NCI-H345 (cell line): Measurements from ENCODE around the gene HYAL1.

ENCODE experiments used
- DNase-seq: peaks from one replicate; lab custom pipeline; 2025; lab: John Stamatoyannopoulos, UW

Gene HYAL1

DNA sequence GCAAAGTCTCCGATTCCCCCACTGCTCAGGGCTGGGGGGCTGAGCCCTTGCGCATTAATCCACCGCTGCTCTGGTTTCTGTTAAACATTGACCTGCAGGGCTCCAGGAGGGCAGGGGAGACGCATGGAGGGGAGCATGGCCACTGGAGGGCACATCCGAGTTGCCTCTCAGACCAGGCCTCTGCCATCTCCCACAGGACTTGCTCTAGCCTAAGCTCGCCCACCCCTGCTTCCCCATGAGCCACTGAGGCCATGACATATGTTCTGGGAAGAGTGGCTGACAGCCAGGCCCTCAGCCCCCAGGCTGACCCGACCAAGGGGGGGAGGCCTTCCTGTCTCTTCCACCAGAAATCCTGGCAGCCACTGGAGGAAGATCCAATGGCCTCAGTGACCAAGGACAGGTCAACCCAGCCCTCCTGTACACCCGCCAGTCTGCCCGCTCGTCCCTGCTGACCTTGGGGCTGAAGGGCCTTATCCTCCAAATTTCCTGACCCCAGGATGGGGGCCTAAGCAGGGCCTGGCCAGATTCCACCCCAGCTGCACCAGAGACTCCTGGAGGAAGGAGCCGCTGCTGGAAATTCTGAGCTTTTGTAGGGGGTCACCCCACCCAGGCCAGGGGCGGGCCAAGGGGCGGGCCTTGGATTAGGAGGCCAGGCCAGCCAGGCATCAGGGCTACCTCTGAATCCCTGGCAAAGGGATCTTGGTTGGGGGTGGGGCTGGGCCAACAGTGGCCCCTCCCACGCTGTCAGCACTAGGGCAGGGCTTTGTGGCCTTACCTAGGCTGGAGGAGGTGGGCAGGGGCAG lies at the start of gene HYAL1:
HYAL1 (minus strand) TSS at position 562 of the 803 bp plus-strand sequence. CDS start 618 bp downstream, outside the sequence.
- DNase-seq = no peak

DNA sequence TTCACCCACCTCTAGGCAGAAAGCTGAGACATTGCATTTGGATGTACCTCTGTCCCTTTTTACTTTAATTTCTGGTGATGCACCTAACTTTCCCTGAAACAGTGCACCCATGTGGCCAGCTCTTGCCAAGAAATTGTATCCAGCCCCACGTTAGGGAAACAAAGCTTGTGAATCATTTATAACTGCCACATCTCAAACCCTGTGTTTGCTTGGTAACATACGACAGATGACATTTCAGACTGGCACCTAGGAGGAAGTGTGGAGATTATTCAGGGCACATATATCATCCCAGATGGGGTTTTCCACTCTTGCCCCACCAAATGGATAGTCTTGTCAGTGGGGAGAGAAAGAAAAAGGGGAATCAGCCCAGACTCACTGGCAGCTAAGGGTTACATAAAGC lies 49.4 kb upstream of the HYAL1 start:
- DNase-seq = no peak

DNA sequence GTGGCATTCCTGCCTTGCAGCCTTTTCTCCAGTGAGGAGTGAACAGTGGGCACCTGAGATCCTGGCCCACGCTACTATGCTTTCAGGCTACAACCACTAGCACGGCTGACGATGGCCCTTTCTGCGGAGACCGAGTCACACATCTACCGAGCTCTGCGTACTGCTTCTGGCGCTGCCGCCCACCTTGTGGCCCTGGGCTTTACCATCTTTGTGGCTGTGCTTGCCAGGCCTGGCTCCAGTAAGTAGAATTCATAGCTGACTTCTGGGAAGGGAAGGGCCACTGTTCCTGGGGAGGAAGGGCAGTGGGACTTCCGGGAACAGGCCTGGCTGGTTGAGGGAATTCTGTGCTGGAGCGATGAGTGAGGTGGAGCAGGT lies 47.9 kb upstream of the HYAL1 start:
- peak; percentile 23 for DNase-seq

GRCh38 chr3:50350527-50351322 lies 47.4 kb upstream of the HYAL1 start, which contains the start of the genes CYB561D2 and NPRL2:
Gene CYB561D2, plus strand, starts transcription at chr3:50350862. Its CDS starts 572 bp downstream, at chr3:50351434.
Gene NPRL2, minus strand, starts transcription at chr3:50350775. Its CDS starts 123 bp downstream, at chr3:50350652.
- peak; percentile 92 for DNase-seq

DNA sequence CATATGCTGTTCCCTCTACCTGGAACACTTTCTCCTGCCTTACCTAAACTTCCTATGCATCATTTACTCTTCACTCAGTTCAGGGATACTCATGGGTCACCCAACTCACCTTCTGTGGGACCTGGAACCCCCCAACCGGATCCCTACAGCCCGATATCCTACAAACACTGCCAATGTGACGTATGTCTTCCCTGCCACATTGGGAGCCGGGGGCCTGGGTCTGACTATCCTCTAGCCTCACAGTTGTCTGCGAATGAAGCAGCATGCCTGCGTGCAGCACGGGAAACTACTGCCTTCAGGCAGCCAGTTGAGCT lies 46.8 kb upstream of the HYAL1 start:
- DNase-seq = no peak

DNA sequence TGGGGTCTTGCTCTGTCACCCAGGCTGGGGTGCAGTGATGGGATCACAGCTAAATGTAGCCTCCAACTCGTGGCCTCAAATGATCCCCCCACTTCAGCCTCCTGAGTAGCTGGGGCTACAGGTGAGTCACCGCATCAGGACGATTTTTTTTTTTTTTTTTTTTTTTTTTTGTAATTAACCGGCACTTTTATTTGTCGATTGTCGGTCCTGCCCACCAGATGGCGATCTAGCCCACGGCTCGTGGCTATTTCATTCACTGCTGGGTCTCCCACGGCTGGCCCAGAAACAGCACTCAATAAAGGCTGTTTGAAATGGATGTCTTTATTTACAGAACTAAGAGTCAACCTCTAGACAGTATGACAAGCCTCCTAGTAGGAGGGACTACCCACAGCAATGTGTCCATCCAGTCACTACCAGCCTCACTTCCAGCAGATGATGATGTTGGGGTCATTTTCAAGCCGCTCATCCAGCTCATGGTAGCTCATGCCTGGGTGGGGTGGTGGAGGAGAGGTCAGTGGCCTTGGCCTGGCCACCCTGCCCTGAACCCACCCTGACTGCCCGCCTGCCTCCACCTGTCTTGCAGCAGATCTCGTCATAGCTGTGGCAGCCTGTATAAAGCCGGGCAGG lies 43.9 kb upstream of the HYAL1 start:
- DNase-seq = peak; percentile 50

DNA sequence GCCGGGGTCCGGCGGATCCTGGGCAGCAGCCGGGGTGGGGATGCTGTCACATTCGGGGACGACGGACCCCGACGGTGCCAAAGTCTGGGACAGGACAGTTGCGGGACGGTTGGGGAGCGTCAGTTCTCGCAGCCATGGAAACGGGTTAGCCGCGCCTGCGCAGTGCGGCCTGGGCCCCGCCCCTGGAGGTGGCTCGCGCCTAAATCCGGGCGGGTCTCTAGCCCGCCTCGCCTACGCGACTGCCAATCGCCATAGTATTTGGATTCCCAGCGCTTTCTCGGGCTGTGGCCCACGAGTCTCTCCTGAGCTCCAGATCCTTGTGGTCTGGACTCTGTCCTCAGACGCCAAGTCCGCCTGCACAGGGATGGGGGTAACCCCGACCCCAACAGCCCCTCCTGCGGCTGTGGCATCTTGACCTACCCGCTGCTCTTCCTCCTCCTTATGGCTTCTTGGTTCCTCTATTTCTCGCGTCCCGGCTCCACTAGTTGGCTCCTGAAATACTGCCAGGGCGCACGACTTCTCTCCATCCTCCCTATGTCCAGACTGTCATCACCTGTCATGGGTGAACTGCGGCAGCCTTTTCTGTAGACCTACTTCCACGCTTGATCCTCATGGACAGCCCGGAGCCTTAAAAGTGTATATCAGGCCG lies 42.3 kb upstream of the HYAL1 start, which contains the start of gene ZMYND10:
ZMYND10 (minus strand) TSS at position 147 of the 649 bp plus-strand sequence. CDS start 153 bp downstream, outside the sequence.
- peak; percentile 66 for DNase-seq

GRCh38 chr3:50345008-50345407 lies 41.6 kb upstream of the HYAL1 start:
- DNase-seq = no peak

DNA sequence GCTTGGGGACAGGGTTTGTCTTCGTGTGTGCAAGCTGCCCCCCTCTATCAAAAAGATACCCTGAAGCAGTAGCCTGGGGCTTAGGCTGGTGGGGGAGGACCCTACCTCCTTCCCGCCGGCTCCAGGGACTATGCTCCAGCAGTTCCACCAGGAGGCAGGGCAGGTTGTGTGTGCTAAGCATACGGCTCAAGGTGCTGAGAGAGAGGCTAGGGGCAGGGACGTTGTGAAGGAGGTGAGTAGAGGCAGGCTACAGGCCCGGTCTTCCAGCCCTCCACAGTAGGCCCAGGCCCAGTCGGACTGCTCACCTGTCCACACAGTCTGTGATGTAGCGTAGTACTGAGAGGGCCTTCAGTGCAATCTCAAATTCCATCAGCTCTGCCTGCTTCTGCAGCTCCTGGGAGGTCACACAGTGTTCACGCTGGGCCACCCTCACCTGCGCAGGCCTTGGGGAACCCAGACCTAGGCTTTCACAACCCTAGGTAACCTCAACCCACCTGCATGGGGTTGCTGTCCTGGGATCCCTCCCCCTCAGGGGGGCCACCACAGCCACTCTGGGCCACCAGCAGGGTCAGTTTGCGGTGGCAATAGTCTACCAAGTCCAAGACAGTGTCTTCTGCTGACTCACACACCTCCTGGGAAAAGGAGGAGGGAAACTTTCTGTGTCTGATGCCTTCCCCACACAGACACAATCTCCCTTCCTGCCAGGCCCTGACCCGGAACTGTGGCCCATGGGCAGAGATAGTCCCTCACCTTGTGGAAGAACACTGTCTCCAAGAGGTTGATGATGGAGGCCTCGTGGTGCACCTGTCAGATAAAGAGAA lies 39.6 kb upstream of the HYAL1 start:
- DNase-seq = no peak

DNA sequence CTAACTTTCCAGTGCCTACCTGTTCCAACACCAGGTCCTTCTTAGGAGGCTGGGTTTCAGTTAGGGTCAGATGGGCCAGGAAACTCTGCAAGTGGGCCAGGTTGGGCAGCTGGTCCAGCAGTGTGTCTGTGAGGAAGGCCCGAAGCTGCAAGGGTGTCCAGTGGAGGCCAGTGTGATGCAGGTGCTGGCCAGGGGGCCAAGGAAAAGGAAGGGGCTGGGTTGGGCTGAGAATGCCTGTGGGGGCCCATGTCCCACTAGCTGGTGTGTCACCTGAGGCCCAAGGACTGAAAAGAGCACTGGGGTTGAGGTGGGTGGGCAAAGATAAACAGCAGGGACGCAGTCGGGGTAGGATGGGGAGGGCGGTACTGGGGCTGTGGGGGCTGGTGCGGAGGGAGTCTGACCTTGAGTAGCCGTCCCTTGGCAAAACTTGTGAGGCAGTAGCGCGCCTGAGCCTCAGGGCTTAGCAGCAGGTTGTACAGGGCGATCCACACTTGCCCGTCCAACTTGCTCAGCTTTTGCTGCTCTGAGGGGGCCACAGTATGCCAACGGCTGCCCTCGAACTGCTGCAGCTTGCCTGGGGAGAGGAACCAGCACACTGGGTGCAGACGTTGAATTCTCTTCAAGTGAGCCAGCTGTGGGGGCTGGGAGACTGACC lies 38.7 kb upstream of the HYAL1 start:
- DNase-seq = no peak

DNA sequence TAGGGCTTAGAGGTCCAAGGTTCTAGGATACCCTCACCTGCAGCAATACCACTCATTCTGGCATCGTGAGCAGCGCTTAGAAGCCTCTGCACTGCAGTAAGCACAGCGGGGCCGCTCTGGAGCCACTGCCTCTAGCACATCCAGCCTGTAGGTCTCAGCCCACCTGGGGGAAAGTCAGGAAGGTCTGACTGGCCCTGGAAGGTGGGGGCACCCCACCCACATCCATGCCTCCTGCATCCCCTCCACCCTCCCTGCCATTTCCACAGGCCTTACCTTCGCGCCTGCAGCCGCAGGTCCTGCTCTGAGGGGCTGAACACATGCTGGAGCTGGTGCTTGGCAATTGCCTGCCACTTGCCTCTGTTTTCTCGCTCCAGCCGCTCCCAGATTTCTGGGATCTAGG lies 38.2 kb upstream of the HYAL1 start:
- DNase-seq = no peak

DNA sequence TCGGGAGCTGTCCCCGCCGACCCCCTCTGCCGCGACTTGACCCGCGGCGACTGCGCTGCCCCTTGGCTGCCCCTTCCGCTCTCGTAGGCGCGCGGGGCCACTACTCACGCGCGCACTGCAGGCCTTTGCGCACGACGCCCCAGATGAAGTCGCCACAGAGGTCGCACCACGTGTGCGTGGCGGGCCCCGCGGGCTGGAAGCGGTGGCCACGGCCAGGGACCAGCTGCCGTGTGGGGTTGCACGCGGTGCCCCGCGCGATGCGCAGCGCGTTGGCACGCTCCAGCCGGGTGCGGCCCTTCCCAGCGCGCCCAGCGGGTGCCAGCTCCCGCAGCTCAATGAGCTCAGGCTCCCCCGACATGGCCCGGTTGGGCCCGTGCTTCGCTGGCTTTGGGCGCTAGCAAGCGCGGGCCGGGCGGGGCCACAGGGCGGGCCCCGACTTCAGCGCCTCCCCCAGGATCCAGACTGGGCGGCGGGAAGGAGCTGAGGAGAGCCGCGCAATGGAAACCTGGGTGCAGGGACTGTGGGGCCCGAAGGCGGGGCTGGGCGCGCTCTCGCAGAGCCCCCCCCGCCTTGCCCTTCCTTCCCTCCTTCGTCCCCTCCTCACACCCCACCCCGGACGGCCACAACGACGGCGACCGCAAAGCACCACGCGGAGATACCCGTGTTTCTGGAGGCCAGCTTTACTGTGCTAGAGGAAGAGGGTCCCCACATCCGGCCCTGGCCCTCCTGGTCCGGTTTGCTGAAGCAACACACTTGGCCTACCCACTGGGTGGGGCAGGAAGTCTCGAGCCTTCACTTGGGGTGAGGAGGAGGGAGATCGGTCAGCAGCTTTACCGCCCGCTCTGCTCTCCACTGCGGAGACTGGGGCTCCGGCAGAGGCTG lies 37.3 kb upstream of the HYAL1 start, which contains the start of gene RASSF1:
RASSF1 (minus strand) TSS at position 389 of the 882 bp plus-strand sequence; CDS start at position 358, 31 bp downstream.
- no peak for DNase-seq

DNA sequence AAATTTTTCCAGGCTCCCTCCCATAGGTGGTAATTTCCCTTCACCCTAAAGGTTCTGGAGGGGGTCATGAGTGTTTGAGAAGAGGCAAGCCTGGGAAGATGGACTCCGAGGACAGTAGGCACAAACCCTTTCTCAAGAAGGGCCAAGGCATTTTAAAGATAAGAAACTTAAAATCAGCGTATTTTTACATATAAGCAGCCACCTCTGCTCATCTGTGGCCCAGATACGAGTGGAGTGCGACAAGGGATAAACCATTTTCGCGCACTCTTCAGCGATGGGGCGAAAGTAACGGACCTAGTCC lies 36.7 kb upstream of the HYAL1 start:
- no peak for DNase-seq

DNA sequence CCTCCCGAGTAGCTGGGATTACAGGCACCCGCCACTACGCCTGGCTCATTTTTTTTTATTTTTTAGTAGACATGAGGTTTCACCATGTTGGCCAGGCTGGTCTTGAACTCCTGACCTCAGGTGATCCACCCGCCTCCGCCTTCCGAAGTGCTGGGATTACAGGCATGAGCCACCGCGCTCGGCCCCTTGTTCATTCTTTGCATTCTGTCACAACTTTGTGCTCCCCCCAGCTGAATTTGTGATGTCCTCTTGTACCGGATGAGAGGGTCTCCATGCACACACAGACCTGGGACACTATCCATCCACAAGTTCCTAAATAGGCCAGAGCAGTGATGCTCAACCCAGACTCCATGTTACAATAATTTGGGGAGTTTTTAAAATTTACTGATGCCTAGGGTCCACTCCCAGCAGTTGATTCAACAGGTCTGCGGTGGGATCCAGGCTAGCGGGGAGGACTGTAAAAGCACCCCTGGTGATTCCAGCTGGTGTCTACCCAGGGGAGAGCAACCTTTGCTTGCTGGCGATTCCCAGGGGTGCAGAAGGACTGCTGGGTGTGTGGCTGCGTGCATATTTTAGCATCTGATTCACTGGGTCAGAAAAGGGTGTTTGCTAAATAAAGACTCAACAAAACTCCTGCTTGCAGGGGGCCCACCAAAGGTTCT lies 36.2 kb upstream of the HYAL1 start:
- no peak for DNase-seq

DNA sequence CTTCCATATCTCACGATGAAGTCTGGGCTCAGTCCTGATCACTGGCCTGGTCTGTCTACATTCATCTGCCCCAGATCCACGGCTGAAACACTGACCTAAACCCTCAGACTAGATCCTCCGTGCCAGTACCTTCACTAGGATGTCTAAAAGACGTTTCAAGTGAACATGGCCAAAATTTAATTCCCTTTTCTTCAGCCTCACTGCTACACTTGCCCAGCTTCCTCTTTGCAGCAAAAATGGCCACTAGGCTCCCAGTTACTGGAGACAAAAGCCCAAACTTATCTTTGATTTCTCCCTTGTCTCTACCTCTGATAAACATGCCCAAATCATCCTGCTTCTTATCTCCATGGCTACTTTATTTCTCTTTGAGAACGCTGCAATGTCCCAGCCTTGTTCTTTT lies 35.6 kb upstream of the HYAL1 start:
- no peak for DNase-seq

GRCh38 chr3:50337175-50337861 lies 33.9 kb upstream of the HYAL1 start:
- DNase-seq = peak; percentile 97

DNA sequence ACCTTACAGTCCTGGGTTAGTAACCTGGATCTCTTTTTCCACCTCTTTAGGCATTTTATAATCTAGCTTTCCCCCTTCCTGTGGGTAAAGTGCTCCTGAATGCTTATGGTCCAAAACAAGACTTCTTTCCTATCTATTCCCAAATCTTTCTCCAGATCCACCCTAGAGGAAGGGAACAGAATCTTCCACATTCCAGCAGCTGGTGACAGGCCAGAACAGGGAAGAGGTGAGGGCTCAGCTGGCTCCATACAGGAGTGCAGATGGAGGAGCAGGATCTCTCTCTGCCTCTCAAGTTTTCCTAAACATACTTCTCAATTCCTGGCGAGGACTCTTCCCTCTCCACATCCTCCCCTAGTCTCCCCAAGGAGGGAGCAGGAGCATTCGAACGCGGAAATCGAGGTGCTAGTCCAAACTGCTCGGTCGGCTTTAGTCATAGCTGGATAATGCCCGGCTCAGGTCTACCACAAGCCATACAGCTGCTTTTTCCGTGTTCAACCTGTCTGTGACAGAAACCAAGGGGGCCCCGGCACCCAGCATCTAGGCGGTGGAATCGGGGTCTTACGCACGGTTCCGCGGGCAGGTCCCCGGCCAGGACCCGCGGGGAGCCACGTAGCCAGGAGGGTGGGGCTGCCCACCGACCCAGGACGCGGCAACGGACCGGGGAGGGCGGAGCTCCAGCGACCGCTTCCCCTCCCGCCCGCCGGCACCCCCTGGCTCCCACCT lies 33.2 kb upstream of the HYAL1 start:
- no peak for DNase-seq
